ENCODE measurements around the gene CREBBP. TPM values are rescaled to one million over a fixed set of nuclear protein-coding genes. Genes with fewer than 3 reads are reported as not detected.

CREBBP gene
- total RNA-seq, 3 donors from 2014 or later = 44.7 to 47.2 (median 45.3) TPM

- H3K36me3 Mint-ChIP-seq (ENCODE audit: insufficient read depth) = peaks cover 24% of the 10 kb centered on the region
- peaks cover 34% of the 10 kb centered on the region for H3K4me1 Mint-ChIP-seq (ENCODE audit: low read depth)
- ATAC-seq (no peak), DNase-seq (no peak)
- H3K27me3 Mint-ChIP-seq (ENCODE audit: low read depth) = no peaks in the 10 kb centered on the region
- peaks cover 4% of the 10 kb centered on the region for H3K9me3 Mint-ChIP-seq
- H3K4me3 Mint-ChIP-seq = no peak overlapping the region
These were observed 47.8 kb downstream of the CREBBP start for GRCh38 chr16:3832668-3833067.

GRCh38 chr16:3830625-3831254 lies 49.8 kb downstream of the CREBBP start:
- Mint-ChIP-seq H3K36me3 (ENCODE audit: insufficient read depth) (peaks cover 19% of the 10 kb centered on the region), H3K4me1 (ENCODE audit: low read depth) (peaks cover 46% of the 10 kb centered on the region)

GRCh38 chr16:3829631-3830536 lies 50.6 kb downstream of the CREBBP start:
- no peak for ATAC-seq
- DNase-seq = no peak
- Mint-ChIP-seq H3K27me3 (ENCODE audit: low read depth) (no peaks in the 10 kb centered on the region), H3K4me1 (ENCODE audit: low read depth) (peaks cover 55% of the 10 kb centered on the region), H3K9me3 (peaks cover 4% of the 10 kb centered on the region), H3K36me3 (ENCODE audit: insufficient read depth) (peaks cover 19% of the 10 kb centered on the region), H3K4me3 (no peak overlapping the region)

More at GRCh38 chr16:3830625-3831254, 49.8 kb downstream of the CREBBP start:
- no peak overlapping the region for H3K4me3 Mint-ChIP-seq
- no peak for DNase-seq
- H3K27me3 Mint-ChIP-seq (ENCODE audit: low read depth) = no peaks in the 10 kb centered on the region
- peaks cover 4% of the 10 kb centered on the region for H3K9me3 Mint-ChIP-seq
- ATAC-seq = no peak

GRCh38 chr16:3825940-3826339 lies 54.6 kb downstream of the CREBBP start:
- DNase-seq (no peak), ATAC-seq (no peak)
- Mint-ChIP-seq H3K4me3 (no peak overlapping the region), H3K27me3 (ENCODE audit: low read depth) (no peaks in the 10 kb centered on the region), H3K4me1 (ENCODE audit: low read depth) (peaks cover 81% of the 10 kb centered on the region), H3K9me3 (no peaks in the 10 kb centered on the region), H3K36me3 (ENCODE audit: insufficient read depth) (peaks cover 8% of the 10 kb centered on the region)

- ATAC-seq = peak; percentile 31 to 36
- no peak for DNase-seq
- Mint-ChIP-seq H3K9me3 (no peaks in the 10 kb centered on the region), H3K4me3 (no peak overlapping the region), H3K27me3 (ENCODE audit: low read depth) (no peaks in the 10 kb centered on the region), H3K36me3 (ENCODE audit: insufficient read depth) (peaks cover 8% of the 10 kb centered on the region), H3K4me1 (ENCODE audit: low read depth) (peaks cover 83% of the 10 kb centered on the region)
These were observed 55.4 kb downstream of the CREBBP start for GRCh38 chr16:3825103-3825502.

- no peak overlapping the region for H3K4me3 Mint-ChIP-seq
These were observed 56.3 kb downstream of the CREBBP start for GRCh38 chr16:3824121-3824795.

GRCh38 chr16:3823427-3823826 lies 57.1 kb downstream of the CREBBP start:
- peaks cover 87% of the 10 kb centered on the region for H3K4me1 Mint-ChIP-seq (ENCODE audit: low read depth)
- H3K4me3 Mint-ChIP-seq = no peak overlapping the region
- H3K36me3 Mint-ChIP-seq (ENCODE audit: insufficient read depth) = peaks cover 4% of the 10 kb centered on the region
- no peak for ATAC-seq
- DNase-seq = no peak
- no peaks in the 10 kb centered on the region for H3K9me3 Mint-ChIP-seq
- no peaks in the 10 kb centered on the region for H3K27me3 Mint-ChIP-seq (ENCODE audit: low read depth)

More at GRCh38 chr16:3824121-3824795, 56.3 kb downstream of the CREBBP start:
- Mint-ChIP-seq H3K9me3 (no peaks in the 10 kb centered on the region), H3K27me3 (ENCODE audit: low read depth) (no peaks in the 10 kb centered on the region), H3K36me3 (ENCODE audit: insufficient read depth) (peaks cover 4% of the 10 kb centered on the region), H3K4me1 (ENCODE audit: low read depth) (peaks cover 84% of the 10 kb centered on the region)
- ATAC-seq (peak; percentile 60 to 62), DNase-seq (no peak)

GRCh38 chr16:3822366-3823045 lies 58.0 kb downstream of the CREBBP start:
- no peak for ATAC-seq
- DNase-seq = no peak
- H3K36me3 Mint-ChIP-seq (ENCODE audit: insufficient read depth) = peaks cover 4% of the 10 kb centered on the region
- H3K27me3 Mint-ChIP-seq (ENCODE audit: low read depth) = no peaks in the 10 kb centered on the region
- no peaks in the 10 kb centered on the region for H3K9me3 Mint-ChIP-seq
- peaks cover 92% of the 10 kb centered on the region for H3K4me1 Mint-ChIP-seq (ENCODE audit: low read depth)
- peak overlapping the region; percentile 58 for H3K4me3 Mint-ChIP-seq

GRCh38 chr16:3821184-3821583 lies 59.3 kb downstream of the CREBBP start:
- H3K4me1 Mint-ChIP-seq (ENCODE audit: low read depth) = peaks cover 97% of the 10 kb centered on the region
- peaks cover 4% of the 10 kb centered on the region for H3K36me3 Mint-ChIP-seq (ENCODE audit: insufficient read depth)
- H3K9me3 Mint-ChIP-seq = no peaks in the 10 kb centered on the region
- no peak overlapping the region for H3K4me3 Mint-ChIP-seq
- no peak for DNase-seq
- no peak for ATAC-seq
- no peaks in the 10 kb centered on the region for H3K27me3 Mint-ChIP-seq (ENCODE audit: low read depth)

GRCh38 chr16:3819746-3820724 lies 60.5 kb downstream of the CREBBP start:
- H3K4me3 Mint-ChIP-seq = peak overlapping the region; percentile 34
- peaks cover 4% of the 10 kb centered on the region for H3K36me3 Mint-ChIP-seq (ENCODE audit: insufficient read depth)
- no peaks in the 10 kb centered on the region for H3K27me3 Mint-ChIP-seq (ENCODE audit: low read depth)
- DNase-seq = no peak
- ATAC-seq = no peak
- H3K4me1 Mint-ChIP-seq (ENCODE audit: low read depth) = peaks cover 91% of the 10 kb centered on the region
- no peaks in the 10 kb centered on the region for H3K9me3 Mint-ChIP-seq

GRCh38 chr16:3819175-3819527 lies 61.4 kb downstream of the CREBBP start:
- no peaks in the 10 kb centered on the region for H3K27me3 Mint-ChIP-seq (ENCODE audit: low read depth)
- no peaks in the 10 kb centered on the region for H3K9me3 Mint-ChIP-seq
- H3K36me3 Mint-ChIP-seq (ENCODE audit: insufficient read depth) = peaks cover 4% of the 10 kb centered on the region
- DNase-seq (no peak), ATAC-seq (no peak)
- peaks cover 91% of the 10 kb centered on the region for H3K4me1 Mint-ChIP-seq (ENCODE audit: low read depth)
- H3K4me3 Mint-ChIP-seq = peak overlapping the region; percentile 43

- no peaks in the 10 kb centered on the region for H3K27me3 Mint-ChIP-seq (ENCODE audit: low read depth)
- peaks cover 82% of the 10 kb centered on the region for H3K4me1 Mint-ChIP-seq (ENCODE audit: low read depth)
- H3K4me3 Mint-ChIP-seq = no peak overlapping the region
- DNase-seq (no peak), ATAC-seq (no peak)
- peaks cover 7% of the 10 kb centered on the region for H3K36me3 Mint-ChIP-seq (ENCODE audit: insufficient read depth)
- no peaks in the 10 kb centered on the region for H3K9me3 Mint-ChIP-seq
These were observed 64.2 kb downstream of the CREBBP start for GRCh38 chr16:3816326-3816725.

- H3K4me3 Mint-ChIP-seq = no peak overlapping the region
- H3K27me3 Mint-ChIP-seq (ENCODE audit: low read depth) = no peaks in the 10 kb centered on the region
- DNase-seq = no peak
- H3K36me3 Mint-ChIP-seq (ENCODE audit: insufficient read depth) = peaks cover 15% of the 10 kb centered on the region
- ATAC-seq = no peak
- no peaks in the 10 kb centered on the region for H3K9me3 Mint-ChIP-seq
- peaks cover 82% of the 10 kb centered on the region for H3K4me1 Mint-ChIP-seq (ENCODE audit: low read depth)
These were observed 65.8 kb downstream of the CREBBP start for GRCh38 chr16:3814755-3815154.

All from activated T-cell treated with anti-CD3 and anti-CD28 coated beads, Interleukin-2, amount 50 U/mL, for 4 hours (primary cell).